ENCODE results near the gene ZNF526.

Gene ZNF526

DNA sequence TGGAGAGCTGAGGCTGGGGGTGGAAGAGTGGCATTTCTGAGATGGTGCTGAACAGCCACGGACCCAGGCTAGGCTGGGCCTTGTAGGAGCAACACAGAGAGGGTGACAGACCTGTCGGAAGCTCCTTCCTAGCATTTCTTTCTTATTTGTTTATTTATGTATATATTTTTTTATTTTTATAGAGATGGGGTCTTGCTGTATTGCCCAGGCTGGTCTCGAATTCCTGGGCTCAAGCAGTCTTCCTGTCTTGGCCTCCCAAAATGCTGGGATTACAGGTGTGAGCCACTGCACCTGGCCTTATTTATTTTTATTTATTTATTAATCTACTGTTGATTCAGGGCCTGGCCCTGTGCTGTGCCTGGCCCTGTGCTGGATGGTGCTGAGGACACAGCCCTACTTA lies 55.4 kb downstream of the ZNF526 start:
- ChIA-PET CTCF (interaction anchor here (0.7 kb wide), 1 partner anchor 29 kb away, joined by 3 read pairs; no protein-coding TSS in a partner anchor), POLR2A (ENCODE audit: low non-redundant PET) (no interaction called here)
- H3K27ac ChIP-seq, result peak overlapping the region; percentile 100
- TF ChIP-seq, protein P1, sequence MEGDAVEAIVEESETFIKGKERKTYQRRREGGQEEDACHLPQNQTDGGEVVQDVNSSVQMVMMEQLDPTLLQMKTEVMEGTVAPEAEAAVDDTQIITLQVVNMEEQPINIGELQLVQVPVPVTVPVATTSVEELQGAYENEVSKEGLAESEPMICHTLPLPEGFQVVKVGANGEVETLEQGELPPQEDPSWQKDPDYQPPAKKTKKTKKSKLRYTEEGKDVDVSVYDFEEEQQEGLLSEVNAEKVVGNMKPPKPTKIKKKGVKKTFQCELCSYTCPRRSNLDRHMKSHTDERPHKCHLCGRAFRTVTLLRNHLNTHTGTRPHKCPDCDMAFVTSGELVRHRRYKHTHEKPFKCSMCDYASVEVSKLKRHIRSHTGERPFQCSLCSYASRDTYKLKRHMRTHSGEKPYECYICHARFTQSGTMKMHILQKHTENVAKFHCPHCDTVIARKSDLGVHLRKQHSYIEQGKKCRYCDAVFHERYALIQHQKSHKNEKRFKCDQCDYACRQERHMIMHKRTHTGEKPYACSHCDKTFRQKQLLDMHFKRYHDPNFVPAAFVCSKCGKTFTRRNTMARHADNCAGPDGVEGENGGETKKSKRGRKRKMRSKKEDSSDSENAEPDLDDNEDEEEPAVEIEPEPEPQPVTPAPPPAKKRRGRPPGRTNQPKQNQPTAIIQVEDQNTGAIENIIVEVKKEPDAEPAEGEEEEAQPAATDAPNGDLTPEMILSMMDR (conservative IDR thresholded peaks at IDR 0.05; ENCODE audit: low read depth), result no peak
- no peak for DNase-seq (ENCODE audit: low spot score)

DNA sequence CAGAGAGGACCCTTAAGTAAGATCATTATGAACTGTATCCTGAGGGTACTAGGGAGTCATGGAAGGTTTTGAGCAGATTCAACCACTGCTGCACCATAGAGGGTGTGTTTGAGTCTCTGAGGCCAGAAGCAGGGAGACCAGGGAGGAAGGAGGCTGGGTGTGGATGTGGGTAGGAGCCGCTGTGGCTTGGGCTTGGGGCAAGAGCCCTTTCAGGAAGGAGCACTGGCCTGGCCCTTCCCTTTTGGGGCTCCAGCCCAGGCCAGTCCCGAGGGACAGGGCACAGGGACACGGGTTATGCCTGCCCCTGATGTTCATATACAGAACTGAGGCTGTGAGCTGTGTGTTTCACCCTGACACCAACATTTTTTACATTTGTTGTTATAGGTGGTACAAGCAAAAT lies 56.2 kb downstream of the ZNF526 start:
- H3K27ac ChIP-seq, result peak overlapping the region; percentile 100
- DNase-seq (ENCODE audit: low spot score), result no peak
- POLR2A ChIA-PET (ENCODE audit: low non-redundant PET), result no interaction called here
- TF ChIP-seq, protein P1 (conservative IDR thresholded peaks at IDR 0.05; ENCODE audit: low read depth), result no peak
- CTCF ChIA-PET, result no interaction called here

DNA sequence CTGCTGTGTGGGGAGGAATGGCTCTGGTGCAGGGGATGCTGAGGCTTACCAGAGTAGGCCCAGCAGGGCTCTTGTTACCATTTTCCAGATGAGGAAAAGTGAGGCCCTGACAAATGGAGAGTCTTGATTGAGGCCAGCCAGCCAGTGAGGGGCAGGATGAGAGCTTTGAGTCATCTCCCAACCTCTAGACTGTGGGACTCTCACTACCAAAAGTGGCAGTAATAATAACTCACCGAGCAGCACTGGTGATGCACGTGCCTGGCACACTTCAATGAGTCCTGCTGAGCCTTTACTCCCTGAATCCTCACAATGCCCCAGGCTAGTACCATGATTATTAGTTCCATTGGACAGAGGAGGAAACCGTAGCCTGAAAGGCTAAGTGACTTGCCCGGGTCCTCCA lies 56.7 kb downstream of the ZNF526 start:
- POLR2A ChIA-PET (ENCODE audit: low non-redundant PET), result no interaction called here
- CTCF ChIA-PET, result no interaction called here
- DNase-seq (ENCODE audit: low spot score), result no peak
- TF ChIP-seq, protein P1 (conservative IDR thresholded peaks at IDR 0.05; ENCODE audit: low read depth), result no peak
- H3K27ac ChIP-seq, result peak overlapping the region; percentile 100
